ENCODE data around the gene NOTCH3.

The NOTCH3 gene

DNA sequence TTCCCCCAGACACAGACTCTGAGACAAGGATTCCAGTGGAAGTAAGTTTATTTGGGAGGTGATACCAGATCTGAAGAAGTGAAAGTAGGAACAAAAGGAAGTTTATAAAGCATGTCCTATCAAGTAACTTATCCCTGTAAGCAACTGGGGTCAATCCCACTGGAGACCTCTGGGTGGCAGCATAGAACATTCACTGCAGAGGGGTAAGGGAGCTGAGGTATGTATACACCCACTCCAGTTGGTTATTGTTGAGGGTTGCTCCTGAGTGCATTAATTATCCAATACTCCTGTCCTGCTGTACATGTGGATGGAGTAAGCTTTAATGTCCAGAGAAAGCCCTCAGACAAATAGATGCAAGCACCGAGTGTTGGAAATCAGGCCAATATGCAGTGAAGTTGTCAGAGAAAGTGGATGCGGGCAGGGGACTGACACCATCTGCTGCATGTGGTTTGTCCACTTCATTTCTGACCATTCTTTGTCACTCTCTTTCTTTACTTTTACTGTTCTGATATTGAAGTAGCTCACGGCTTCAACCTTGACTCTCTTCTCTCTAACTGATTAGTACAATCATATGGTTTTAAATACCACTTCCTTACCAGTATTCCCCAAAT is 46.7 kb downstream of the NOTCH3 start:
- no peaks in the 10 kb centered on the region for H3K4me1 ChIP-seq (ENCODE audit: insufficient read depth, poor library complexity, severe bottlenecking)
- TF ChIP-seq, protein P1, sequence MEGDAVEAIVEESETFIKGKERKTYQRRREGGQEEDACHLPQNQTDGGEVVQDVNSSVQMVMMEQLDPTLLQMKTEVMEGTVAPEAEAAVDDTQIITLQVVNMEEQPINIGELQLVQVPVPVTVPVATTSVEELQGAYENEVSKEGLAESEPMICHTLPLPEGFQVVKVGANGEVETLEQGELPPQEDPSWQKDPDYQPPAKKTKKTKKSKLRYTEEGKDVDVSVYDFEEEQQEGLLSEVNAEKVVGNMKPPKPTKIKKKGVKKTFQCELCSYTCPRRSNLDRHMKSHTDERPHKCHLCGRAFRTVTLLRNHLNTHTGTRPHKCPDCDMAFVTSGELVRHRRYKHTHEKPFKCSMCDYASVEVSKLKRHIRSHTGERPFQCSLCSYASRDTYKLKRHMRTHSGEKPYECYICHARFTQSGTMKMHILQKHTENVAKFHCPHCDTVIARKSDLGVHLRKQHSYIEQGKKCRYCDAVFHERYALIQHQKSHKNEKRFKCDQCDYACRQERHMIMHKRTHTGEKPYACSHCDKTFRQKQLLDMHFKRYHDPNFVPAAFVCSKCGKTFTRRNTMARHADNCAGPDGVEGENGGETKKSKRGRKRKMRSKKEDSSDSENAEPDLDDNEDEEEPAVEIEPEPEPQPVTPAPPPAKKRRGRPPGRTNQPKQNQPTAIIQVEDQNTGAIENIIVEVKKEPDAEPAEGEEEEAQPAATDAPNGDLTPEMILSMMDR (IDR thresholded peaks at IDR 0.05; ENCODE audit: poor library complexity, severe bottlenecking): peak; percentile 67
- no peaks in the 10 kb centered on the region for H3K9me3 ChIP-seq (ENCODE audit: severe bottlenecking)
- H3K27ac ChIP-seq (ENCODE audit: poor library complexity, severe bottlenecking): no peak overlapping the region
- H3K4me3 ChIP-seq (ENCODE audit: severe bottlenecking): no peak overlapping the region
- DNase-seq (ENCODE audit: low spot score) (no peak), ATAC-seq (ENCODE audit: low read depth) (peak; percentile 35; the same call in 1 of the 3 replicates)
- H3K27me3 ChIP-seq (ENCODE audit: insufficient read depth, poor library complexity, severe bottlenecking): no peaks in the 10 kb centered on the region
- no peaks in the 10 kb centered on the region for H3K36me3 ChIP-seq (ENCODE audit: low read depth)

DNA sequence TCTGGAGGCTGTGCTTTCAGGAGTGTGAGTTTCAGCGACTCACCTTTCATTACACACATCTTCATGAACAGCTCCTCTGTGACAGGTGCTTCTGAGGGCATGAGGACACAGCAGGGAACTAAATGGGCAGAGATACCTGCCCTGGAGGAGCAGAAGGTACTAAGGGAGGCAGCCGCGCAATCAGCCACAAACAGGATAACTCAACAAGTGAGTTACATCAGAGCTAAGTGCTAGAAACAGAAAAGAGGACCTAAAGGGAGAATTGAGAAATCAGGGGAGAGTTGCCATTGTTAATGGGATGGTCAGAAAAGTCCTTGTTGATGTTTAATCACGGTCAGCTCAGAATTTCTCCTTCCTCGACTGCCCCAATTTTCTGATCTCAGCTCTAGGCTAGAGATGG is 51.1 kb downstream of the NOTCH3 start:
- Histone ChIP-seq H3K9me3 (ENCODE audit: severe bottlenecking) (no peaks in the 10 kb centered on the region), H3K4me3 (ENCODE audit: severe bottlenecking) (no peak overlapping the region), H3K4me1 (ENCODE audit: insufficient read depth, poor library complexity, severe bottlenecking) (no peaks in the 10 kb centered on the region), H3K27ac (ENCODE audit: poor library complexity, severe bottlenecking) (no peak overlapping the region), H3K36me3 (ENCODE audit: low read depth) (no peaks in the 10 kb centered on the region), H3K27me3 (ENCODE audit: insufficient read depth, poor library complexity, severe bottlenecking) (no peaks in the 10 kb centered on the region)
- TF ChIP-seq, protein P1 (IDR thresholded peaks at IDR 0.05; ENCODE audit: poor library complexity, severe bottlenecking): no peak
- ATAC-seq (ENCODE audit: low read depth): no peak
- DNase-seq (ENCODE audit: low spot score): no peak

DNA sequence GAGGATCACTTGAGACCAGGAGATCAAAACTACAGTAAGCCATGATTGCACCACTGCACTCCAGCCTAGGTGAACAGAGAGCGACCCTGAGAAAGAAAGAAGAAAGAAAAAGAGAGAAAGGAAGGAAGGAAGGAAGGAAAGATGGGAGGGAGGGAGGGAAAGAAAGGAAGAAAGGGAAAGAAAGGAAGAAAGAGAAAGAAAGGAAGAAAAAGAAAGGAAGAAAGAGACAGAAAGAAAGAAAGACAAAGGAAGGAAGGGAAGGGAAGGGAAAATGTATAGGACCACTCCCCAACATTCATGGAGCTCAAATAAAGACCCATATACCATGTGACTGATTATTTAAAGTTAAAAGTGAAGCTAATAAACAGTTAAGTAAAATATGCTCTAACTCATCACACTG is 53.7 kb downstream of the NOTCH3 start:
- H3K4me3 ChIP-seq (ENCODE audit: severe bottlenecking): no peak overlapping the region
- H3K4me1 ChIP-seq (ENCODE audit: insufficient read depth, poor library complexity, severe bottlenecking): no peaks in the 10 kb centered on the region
- ATAC-seq (ENCODE audit: low read depth) (no peak), DNase-seq (ENCODE audit: low spot score) (no peak)
- no peak overlapping the region for H3K27ac ChIP-seq (ENCODE audit: poor library complexity, severe bottlenecking)
- H3K9me3 ChIP-seq (ENCODE audit: severe bottlenecking): no peaks in the 10 kb centered on the region
- H3K27me3 ChIP-seq (ENCODE audit: insufficient read depth, poor library complexity, severe bottlenecking): no peaks in the 10 kb centered on the region
- TF ChIP-seq, protein P1 (IDR thresholded peaks at IDR 0.05; ENCODE audit: poor library complexity, severe bottlenecking): no peak
- no peaks in the 10 kb centered on the region for H3K36me3 ChIP-seq (ENCODE audit: low read depth)

DNA sequence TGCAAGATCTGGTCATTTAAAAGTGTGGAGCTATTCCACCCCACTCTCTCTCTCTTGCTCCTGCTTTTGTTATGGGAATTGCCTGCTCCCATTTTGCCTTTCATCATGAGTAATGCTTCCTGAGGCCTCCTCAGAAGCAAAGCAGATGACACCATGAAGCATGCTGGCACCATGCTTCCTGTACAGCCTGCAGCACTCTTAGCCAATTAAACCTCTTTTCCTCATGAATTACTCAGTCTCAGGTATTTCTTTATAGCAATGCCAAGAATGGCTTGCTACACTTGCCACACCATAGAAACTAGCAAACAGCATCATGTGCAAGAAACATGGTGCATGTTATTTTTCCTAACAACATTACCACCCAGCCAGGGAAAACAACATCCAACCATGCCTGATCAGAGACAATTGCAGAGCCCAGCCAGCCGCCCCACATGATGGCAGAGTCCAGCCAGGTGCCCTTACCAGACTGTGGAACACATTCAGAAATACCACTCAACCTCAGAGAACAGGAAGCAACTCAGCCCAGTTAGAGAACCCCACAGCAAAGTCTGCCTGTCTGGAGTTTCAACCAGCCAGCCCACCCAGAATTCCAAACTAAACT is 56.6 kb downstream of the NOTCH3 start:
- Histone ChIP-seq H3K9me3 (ENCODE audit: severe bottlenecking) (no peaks in the 10 kb centered on the region), H3K4me1 (ENCODE audit: insufficient read depth, poor library complexity, severe bottlenecking) (no peaks in the 10 kb centered on the region), H3K27me3 (ENCODE audit: insufficient read depth, poor library complexity, severe bottlenecking) (no peaks in the 10 kb centered on the region), H3K4me3 (ENCODE audit: severe bottlenecking) (no peak overlapping the region), H3K27ac (ENCODE audit: poor library complexity, severe bottlenecking) (no peak overlapping the region), H3K36me3 (ENCODE audit: low read depth) (no peaks in the 10 kb centered on the region)
- ATAC-seq (ENCODE audit: low read depth) (peak; percentile 38; the same call in 2 of the 3 replicates), DNase-seq (ENCODE audit: low spot score) (no peak)
- TF ChIP-seq, protein P1 (IDR thresholded peaks at IDR 0.05; ENCODE audit: poor library complexity, severe bottlenecking): no peak

DNA sequence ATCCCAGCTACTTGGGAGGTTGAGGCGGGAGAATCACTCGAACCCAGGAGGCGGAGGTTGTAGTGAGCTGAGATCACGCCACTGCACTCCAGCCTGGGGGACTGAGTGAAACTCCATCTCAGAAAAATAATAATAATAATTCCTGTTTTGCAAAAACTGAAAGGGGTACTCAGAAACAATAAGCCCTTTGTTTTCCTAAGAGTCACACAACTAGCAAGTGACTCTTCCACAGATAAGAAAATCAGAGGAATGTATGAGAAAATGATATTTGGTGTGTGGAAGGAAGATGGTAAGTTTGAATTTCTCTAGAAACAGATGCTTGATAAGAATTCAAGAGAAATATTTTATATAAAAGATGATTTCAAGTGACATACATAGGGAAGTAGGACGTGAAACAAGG is 58.5 kb downstream of the NOTCH3 start:
- TF ChIP-seq, protein P1 (IDR thresholded peaks at IDR 0.05; ENCODE audit: poor library complexity, severe bottlenecking): no peak
- no peak for ATAC-seq (ENCODE audit: low read depth)

More for the DNA sequence above, 58.5 kb downstream of the NOTCH3 start:
- Histone ChIP-seq H3K4me3 (ENCODE audit: severe bottlenecking) (no peak overlapping the region), H3K27ac (ENCODE audit: poor library complexity, severe bottlenecking) (no peak overlapping the region), H3K36me3 (ENCODE audit: low read depth) (no peaks in the 10 kb centered on the region), H3K9me3 (ENCODE audit: severe bottlenecking) (no peaks in the 10 kb centered on the region), H3K27me3 (ENCODE audit: insufficient read depth, poor library complexity, severe bottlenecking) (no peaks in the 10 kb centered on the region), H3K4me1 (ENCODE audit: insufficient read depth, poor library complexity, severe bottlenecking) (no peaks in the 10 kb centered on the region)
- DNase-seq (ENCODE audit: low spot score): no peak
